ENCODE measurements around the gene SLC16A13.

DNA sequence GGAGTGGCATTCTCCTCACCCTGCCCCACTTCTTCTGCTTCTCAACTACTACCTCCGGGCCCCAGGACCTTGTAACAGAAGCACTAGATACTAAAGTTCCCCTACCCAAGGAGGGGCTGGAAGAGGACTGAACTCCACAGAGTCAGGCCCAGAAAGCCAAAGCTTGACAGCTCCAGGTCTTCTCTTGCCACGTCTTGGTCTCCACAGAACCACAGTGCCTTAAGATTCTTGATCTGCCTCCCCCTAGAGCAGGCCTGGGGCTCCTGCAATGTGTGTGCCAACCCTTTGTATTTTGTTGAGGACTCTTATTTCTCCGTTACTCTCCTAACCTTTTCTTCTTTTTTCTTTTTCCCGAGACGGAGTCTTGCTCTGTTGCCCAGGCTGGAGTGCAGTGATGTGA is 4.0 kb downstream of the SLC16A13 start:
- TF ChIP-seq, protein P1, sequence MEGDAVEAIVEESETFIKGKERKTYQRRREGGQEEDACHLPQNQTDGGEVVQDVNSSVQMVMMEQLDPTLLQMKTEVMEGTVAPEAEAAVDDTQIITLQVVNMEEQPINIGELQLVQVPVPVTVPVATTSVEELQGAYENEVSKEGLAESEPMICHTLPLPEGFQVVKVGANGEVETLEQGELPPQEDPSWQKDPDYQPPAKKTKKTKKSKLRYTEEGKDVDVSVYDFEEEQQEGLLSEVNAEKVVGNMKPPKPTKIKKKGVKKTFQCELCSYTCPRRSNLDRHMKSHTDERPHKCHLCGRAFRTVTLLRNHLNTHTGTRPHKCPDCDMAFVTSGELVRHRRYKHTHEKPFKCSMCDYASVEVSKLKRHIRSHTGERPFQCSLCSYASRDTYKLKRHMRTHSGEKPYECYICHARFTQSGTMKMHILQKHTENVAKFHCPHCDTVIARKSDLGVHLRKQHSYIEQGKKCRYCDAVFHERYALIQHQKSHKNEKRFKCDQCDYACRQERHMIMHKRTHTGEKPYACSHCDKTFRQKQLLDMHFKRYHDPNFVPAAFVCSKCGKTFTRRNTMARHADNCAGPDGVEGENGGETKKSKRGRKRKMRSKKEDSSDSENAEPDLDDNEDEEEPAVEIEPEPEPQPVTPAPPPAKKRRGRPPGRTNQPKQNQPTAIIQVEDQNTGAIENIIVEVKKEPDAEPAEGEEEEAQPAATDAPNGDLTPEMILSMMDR (IDR thresholded peaks at IDR 0.05): no peak
- TF ChIP-seq POLR2A (IDR thresholded peaks at IDR 0.05): no peak

Measured in heart left ventricle (tissue), 13 donors.